GM21737 (cell line): ENCODE data around the gene LARP4B.

Experiments
- ATAC-seq: cut with Tn5 transposase; IDR thresholded peaks from one replicate; pipeline ENCODE4 v1.9.1; 2021; ENCODE audit warnings: mild to moderate bottlenecking, moderate library complexity; ENCODE audit not compliant: unreplicated experiment

The LARP4B gene

DNA sequence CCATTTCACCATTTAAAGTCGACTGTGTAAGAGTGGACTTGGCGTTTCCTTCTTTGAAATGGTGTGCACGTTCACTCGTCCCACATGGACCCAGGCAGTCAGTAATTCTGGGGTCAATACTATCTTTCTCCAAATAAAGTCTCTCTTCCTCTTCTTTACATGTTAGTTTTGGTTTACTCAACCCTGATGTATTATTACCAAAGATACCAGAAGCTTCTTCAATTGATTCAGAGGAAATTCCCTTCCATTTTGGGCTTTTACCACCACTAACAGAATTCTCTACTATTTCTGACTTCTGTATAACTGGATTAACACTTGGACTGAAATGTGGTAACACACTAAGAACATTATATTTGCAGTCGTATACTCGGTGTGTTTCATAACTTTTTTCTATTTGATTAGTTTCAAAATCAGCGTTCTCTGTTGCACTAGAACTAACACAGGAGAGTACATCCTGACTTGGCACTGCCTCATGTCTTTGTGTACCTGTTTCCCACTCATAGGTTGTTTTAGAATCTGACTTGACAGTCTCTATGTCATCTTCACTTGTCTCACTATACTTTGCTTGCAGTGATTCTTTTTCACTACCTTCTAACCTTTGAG lies 60.8 kb downstream of the LARP4B start:
- no peak for ATAC-seq

DNA sequence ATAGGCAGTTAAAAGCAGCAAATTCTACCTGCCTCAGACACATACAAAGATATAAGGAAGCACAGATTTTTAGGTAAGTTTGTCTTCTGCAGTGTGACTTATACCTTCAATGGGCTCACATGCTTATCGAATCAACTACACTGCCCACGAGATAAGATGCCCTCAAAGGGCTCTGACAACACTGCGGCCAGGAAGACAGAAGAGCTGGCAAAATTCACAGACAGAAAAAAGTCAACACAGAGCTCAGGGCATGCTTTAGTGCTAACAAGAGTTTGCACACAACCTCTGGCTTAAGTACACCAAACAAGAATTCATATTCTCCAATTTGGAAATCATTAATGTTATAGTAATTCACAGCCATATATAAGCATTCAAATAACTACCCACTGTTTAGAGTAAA lies 62.3 kb downstream of the LARP4B start:
- ATAC-seq = no peak

DNA sequence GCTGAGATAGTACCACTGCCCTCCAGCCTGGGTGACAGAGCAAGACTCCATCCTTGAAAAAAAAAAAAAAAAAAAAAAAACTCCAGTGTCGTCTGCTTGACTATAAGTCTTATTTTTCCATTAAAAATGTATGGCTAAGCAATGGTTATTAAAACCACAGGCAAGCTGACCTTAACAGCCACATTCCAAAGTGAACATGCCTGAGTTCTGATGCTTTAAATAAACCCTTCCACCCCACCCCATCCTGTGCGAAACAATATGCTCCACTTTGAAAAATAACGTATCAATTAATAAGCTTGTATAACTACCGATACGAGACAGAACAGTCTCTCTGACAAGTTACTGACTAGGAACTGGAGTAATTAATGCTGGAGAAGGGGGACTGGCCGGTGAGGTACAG lies 63.7 kb downstream of the LARP4B start:
- ATAC-seq = no peak

DNA sequence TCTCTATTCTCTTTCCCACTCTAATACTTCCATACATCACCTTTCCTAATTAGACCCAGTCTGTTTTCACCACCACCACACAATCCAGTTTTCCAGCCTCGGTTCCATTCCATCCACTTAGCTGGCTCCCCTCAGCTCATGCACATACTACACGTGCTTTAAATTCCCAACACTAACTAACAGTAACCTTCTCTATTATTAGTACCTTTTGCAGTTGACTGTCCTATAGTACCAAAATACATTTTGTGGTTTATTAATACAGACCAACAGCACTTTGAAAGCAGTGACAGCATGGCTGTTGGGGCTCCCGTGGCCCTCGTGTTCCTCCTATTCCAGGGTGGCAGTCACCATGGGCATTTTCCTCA lies 64.9 kb downstream of the LARP4B start:
- no peak for ATAC-seq

DNA sequence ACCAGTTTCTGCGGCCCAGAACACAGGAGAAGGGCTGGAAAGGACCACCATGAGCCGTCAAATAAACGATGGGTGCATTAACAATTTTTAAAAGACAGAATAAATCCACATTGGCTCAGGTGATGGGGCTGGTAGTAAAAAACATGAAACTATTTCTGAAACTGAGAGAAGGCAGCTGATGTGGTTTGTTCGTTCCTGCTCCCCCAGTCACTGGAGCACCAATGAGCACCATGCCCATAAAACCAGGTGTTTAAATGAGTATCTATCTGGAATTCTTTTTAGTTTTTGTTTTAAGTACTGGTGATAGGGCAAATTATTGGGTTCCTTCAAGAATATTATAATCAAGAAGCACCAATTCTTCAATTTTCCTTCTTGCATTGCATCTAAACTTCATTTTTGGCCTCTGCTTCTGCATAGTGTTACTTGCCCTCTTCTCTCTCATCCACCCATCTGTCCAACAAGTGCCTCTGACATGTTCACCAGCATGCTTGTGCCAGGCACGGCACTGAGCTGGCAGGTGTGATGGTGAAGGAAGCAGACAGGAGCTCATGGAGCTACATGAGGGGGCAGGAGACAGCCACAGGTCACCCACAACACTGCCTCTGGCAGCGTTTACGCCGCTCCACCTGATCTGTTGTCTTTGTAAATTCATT lies 65.5 kb downstream of the LARP4B start:
- ATAC-seq = no peak

DNA sequence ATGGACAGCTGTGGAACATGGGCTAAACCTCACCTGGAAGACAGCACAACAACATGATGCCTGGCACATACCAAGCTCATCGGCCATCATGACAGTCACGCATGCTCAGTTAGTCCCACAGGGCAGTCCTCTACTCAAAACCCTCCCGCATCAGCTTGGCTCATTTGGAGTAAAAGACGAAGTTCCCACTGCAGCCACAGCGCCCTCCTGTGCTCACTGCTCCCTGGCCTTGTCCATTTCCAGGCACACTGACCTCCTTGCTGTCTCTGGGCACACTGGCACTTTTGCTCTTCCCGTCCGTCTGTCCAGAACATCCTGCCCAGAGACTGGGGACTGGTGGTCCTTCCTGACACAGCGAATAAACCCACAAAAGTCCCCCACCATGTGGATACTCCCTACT lies 66.2 kb downstream of the LARP4B start:
- ATAC-seq = no peak

DNA sequence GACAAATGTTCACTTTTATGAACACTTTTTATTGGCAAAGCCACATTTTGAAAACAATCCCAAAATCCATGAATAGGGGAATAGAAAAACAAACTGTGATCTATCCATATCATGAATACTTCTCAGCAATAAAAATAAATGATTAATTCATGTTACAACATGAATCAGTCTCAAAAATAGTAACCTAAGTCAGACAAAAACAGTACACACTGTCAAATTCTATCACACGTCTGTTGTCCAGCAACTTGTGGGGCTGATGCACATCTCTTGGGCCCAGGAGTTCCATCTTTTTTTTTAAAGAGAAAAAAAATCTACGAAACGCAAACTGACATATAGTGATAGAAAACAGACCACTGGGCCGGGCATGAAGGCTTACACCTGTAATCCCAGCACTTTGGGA lies 71.0 kb downstream of the LARP4B start:
- no peak for ATAC-seq

DNA sequence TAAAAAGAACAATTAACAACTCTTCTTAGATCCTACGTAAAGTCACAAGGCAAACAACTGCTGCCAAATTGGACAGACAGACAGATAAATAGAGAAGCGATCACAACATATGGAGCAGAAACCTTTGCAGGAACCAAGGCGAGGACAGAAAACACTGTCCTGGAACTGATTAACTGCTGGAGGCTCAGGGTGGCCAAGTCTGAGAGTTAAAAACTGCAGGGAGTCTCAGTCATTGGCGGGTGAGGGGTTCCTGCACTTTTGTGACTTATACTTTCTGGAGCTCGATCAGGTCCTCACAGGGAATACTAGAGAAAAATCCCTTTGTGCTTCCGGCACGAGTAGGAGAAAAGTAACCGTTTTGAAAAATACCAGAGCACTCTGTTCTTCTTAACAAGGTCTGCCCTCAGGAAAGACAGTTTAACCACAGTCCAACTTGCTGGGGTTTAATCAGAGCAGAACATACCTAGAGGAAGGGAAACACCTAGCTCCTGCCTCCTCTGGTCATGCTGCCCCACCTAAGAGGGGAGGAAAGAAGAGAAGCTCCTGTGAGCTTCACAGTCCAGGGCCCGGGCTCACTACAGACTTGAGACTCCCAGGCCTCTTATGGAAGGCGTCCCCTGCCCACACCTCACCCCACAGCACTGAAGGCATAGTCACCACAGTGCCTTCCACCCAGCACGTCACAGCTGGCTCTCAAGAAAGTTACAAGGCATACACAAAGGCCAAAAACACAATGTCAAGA lies 74.9 kb downstream of the LARP4B start:
- ATAC-seq = no peak

DNA sequence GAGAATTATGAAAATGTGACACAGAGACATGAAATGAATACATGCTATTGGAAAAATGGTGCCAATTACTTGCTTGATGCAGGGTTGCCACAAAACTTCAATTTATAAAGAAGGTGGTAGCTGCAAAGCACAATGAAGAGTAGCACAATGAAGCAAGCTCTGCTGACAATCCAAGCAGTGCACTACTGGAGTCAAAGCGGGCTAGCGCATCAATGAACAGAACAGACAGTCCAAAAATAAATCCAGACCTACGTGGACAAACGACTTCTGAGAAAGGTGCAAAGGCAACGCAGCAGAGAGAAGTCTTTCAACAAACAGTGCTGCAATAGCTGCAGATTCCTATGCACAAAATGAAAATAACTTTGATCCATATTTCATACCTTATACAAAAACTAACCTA lies 75.8 kb downstream of the LARP4B start:
- no peak for ATAC-seq

DNA sequence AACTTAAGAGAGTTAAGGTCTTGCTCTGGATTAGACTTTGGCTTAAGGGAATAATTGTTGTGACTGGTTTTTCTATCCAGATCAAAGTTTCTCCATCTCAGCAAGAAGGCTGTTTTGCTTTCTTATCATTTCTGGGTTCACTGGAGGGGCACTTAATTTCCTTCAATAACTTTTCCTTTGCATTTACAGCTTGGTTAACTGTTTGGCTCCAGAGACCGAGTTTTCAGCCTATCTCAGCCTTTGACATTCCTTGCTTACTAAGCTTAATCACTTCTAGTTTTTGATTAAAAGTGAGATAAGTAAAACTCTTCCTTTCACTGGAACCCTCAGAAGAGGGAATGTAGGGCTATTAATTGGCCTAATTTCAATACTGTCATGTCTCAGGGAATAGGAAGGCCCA lies 76.4 kb downstream of the LARP4B start:
- no peak for ATAC-seq

DNA sequence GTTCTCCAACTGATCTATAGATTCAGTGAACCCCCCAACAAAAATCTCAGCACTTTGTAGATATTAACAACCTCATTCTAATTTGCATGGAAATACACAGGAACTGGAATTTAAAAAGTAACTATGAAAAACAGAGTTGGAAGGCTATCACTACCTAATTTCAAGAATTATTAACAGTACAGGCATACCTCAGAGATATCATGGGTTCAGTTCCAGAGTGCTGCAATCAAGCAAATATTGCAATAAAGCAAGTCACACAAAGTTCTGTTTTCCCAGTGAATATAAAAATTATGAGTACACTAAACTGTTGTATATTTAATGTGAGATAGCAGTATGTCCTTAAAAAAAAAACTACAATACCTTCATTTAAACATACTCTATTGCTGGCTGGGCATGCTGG lies 78.5 kb downstream of the LARP4B start:
- no peak for ATAC-seq

DNA sequence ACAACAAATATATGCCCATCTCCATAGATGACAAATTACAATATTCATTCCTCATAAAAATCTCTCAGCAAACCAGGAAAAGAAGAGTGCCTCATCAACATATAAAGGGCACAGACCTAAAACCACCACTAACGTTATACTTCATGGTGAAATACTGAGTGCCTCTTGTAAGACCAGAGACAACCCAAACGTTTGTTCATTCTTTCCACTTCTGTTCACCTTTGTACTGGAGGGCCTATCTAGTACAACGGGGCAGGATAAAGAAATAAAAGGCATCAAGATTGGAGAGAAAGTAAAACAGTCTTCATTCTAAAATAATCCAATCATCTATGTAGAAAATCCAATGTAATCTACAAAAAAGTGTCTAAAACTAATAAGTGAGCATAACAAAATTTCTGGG lies 79.1 kb downstream of the LARP4B start:
- no peak for ATAC-seq

DNA sequence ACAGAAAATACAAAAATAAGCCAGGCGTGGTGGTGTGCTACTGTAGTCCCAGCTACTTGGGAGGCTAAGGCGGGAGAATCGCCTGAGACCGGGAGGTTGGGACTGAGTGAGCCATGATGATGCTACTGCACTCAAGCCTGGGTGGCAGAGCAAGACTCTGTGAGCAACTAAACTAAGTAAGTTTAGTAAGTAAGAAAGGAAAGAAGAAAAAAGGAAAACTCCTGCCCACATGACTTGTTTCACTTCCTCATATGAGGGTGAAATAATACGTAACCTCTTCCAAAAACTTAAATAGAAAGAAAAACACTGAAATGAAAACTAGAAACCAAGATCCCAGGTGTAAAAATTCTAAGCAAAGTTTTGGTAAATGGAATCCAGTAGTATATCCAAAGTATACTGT lies 79.6 kb downstream of the LARP4B start:
- ATAC-seq = peak; percentile 63

DNA sequence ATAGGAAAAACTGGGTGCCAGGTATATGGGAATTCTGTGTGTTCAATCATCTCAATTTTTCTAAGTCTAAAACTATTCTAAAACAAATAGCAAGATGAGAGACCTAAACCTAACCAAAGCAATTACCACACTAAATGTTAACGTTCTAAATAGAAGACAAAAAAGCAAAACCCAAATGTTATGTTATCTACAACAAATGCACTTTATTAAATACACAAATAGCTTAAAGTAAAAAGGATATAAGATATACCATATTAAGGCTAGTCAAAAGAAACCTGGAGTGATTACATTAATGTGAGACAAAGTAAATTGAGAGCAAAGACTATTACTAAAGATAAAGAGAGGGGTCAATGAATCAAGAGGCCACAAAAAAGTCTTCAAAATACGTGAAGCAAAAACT lies 81.4 kb downstream of the LARP4B start:
- ATAC-seq = no peak

DNA sequence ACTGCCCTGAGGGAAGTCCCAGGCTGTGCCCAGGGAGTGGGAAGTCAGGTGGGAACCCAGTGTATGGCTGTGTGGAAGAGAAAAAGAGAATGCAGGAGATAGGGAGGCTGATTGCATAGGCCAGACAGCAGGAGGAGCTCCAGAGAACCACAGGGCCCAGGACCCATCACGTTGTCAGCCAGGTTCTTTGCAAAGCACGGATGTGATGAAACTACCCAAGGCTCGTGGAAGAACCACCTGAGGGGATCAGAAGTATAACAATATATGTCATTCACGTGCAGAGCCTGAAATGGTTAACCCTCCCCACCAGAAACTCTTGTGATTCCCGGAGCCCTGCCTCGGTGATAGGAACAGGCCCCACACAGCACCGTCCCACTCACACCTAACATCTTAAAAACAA lies 83.6 kb downstream of the LARP4B start:
- ATAC-seq = no peak

DNA sequence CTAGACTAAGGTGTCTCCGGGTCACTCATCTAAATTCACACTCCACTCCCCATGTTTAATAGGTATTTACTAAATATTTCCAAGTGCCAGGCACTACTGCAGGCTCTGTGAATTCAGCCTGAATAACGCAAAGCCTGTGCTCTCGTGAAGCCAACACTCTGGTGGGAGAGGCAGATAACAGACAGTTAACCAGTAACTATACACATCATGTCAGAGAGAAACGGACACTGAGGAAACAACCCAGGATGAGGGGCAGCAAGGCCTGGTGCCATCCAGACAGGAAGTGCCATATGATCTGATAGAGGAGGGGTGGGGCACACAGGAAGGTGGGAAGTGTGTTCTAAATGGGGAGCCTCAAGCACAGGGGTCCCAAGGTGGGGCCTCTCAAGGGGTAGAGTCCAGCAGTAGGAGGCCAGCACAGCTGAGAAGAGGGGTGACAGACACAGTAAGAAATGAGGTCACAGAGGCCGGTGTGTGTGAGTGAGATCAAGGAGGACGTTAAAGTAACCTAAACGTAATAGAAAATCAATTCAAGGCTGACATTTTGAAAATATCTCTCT lies 85.3 kb downstream of the LARP4B start:
- ATAC-seq = no peak

DNA sequence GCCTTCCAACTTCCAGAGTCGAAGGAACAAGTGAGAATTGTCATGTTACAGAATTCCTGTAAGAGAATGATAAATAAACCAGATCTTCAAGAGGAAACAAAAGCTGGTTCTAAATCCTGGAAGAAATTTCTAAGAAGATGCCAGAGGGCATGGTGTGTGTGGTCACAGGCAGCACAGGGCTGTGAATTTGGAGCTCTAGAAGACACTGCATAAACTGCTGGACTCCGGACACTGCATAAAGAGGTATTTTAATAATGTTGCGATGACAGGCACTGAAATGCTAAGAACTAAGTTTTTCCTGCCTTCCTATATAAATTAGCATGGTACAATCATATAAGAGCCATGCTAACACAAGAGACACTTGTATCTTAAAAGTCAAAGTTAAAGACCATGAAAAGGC lies 86.0 kb downstream of the LARP4B start:
- no peak for ATAC-seq

DNA sequence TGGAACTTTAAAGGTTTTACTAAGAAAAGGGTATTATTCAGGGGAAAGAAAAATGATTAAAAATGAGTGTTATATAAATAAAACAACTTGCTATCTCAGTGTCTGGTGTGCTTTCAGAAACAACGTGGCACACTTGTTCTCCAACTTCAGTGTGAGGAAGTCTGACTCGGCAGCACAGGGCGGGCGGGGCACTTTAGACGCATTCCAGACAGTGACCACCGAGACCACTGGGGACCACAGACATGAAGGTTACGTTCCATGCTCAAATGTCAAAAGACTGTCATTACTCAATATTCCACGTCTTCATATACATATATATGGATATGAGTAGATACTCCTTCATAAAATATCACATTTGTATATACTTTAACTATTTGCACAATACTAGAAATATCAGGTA lies 87.0 kb downstream of the LARP4B start:
- ATAC-seq = no peak

DNA sequence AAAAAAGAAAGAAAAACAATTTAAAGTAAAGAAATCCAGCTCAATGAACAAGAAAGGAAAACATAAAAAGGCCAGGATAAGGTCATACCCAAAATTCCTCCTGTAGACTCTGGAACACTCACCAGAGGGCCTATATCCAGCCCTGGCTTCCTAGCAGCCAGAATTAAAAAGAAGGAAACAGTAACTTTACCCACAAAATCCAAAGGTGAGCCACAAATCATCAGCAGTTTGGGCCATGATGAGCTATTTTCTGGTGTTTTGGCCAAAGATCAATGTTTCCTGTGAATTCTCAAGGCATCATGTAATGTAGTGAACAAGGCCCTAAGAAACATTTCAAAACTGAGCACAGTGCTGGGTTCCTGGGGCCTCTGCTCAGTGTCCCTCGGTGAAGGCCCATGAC lies 87.8 kb downstream of the LARP4B start:
- no peak for ATAC-seq

DNA sequence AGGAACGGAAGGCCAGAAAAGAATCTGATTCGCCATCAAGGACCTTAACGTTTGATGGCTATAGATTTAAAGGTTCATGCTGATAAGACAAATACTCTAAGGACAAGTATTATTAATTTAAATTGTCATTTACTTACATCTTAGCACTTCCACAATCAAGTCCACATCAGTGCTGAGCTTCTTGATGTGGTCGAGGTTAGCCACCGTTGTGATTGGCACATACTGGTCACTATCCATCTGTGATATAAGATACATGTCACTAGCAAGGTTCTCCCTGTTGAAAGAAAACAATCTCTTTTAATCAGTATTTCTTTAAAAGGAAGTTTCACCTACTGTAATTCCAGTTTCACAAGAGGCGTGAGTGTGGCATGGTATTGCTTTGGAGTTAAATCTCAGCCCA lies 88.7 kb downstream of the LARP4B start:
- ATAC-seq = no peak

DNA sequence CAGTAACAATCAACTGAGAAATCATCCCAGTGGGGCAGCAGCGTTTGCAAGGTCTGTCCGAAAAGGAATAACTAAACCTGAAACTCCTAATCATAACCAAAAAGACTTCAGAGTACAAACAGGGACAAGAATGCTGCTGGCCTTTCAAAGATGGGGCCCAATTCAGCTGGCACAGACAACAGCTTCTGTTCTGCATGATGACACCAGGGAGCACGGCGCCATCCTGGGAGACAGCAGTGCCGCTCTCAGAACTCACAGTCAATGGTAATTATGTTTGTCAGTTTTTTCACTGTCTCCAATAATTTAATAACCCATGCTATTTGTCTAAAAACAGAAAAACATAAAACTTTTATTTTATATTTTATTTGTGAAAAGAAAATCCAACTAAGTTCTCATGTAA lies 90.0 kb downstream of the LARP4B start:
- ATAC-seq = no peak

DNA sequence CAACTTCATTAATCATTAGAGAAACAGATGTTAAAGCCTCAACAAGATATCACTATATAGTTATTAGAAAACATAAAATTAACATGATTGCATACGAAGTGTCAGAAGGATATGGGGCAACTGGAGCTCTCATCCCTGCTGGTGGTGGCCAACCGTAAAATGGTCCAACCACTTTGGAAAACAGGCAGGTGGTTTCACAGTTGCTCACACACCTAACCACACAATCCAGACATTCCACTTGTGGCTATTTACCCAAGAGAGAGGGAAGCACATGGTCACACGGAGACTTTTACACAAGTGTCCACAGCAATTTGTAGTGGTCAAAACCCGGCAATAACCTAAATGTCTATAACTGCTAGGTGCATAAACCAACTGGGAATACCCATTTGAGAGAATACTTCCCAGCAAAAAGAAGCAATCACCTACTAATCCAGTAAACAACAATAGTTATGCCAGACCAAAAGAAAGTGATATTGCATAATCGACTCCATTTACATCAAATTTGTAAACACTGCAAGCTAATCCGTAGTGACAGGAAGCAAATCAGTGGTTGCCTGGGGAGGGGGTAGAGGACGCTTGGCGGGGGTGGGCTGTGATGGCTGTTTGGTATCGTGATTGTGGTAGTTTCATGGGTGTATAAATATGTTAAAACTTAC lies 91.8 kb downstream of the LARP4B start:
- ATAC-seq = no peak
